Measurements from ENCODE around the gene OR10G6. TPM values are rescaled to one million over a fixed set of nuclear protein-coding genes. Genes with fewer than 3 reads are reported as not detected.

Gene OR10G6
- total RNA-seq, 1 experiment from 2014 or later = not detected

- POLR2A ChIA-PET = no interaction called here
Measured at GRCh38 chr11:124041254-124041653, 46.3 kb upstream of the OR10G6 start, which contains the start of gene OR10G7. Gene OR10G7, minus strand, starts transcription at chr11:124041325. Its CDS starts 2,324 bp downstream, at chr11:124039001.

GRCh38 chr11:124039557-124039956 lies 44.6 kb upstream of the OR10G6 start:
- Histone ChIP-seq H3K36me3 (ENCODE audit: control insufficient read depth, insufficient read depth, low read length) (no peaks in the 10 kb centered on the region), H3K4me1 (ENCODE audit: control insufficient read depth, insufficient read depth, low read length) (no peaks in the 10 kb centered on the region), H3K9me3 (ENCODE audit: control insufficient read depth, insufficient read depth, low read depth, low read length) (no peaks in the 10 kb centered on the region), H3K4me3 (ENCODE audit: low read depth in 2 of 2, low read length in 2 of 2) (no peak overlapping the region), H3K27me3 (ENCODE audit: control insufficient read depth, insufficient read depth, low read length) (no peaks in the 10 kb centered on the region), H3K27ac (ENCODE audit: low read length) (no peak overlapping the region)
- intact Hi-C loops (cut with micrococcal nuclease; ENCODE audit: unreplicated experiment) = no loop called here
- BruUV-seq (replicated peaks) = no TSS peak
- CTCF ChIA-PET = no interaction called here
- in situ Hi-C loops (cut with HindIII; ENCODE audit: low pct_unique_long_range_greater_than_20kb, low sequenced_read_pairs) = no loop called here
- ATAC-seq (no peak), DNase-seq (ENCODE audit: low read depth, low spot score) (no peak)
- POLR2A ChIA-PET = no interaction called here
- TF ChIP-seq TCF7L2 (IDR thresholded peaks at IDR 0.05; ENCODE audit: low read depth, low read length) = no peak

More at GRCh38 chr11:124041254-124041653, 46.3 kb upstream of the OR10G6 start, which contains the start of gene OR10G7:
- ATAC-seq (no peak), DNase-seq (ENCODE audit: low read depth, low spot score) (no peak)
- Histone ChIP-seq H3K9me3 (ENCODE audit: control insufficient read depth, insufficient read depth, low read depth, low read length) (no peaks in the 10 kb centered on the region), H3K27me3 (ENCODE audit: control insufficient read depth, insufficient read depth, low read length) (no peaks in the 10 kb centered on the region), H3K27ac (ENCODE audit: low read length) (no peak within 1 kb of the TSS), H3K4me3 (ENCODE audit: low read depth in 2 of 2, low read length in 2 of 2) (no peak within 1 kb of the TSS), H3K4me1 (ENCODE audit: control insufficient read depth, insufficient read depth, low read length) (no peaks in the 10 kb centered on the region), H3K36me3 (ENCODE audit: control insufficient read depth, insufficient read depth, low read length) (no peaks in the 10 kb centered on the region)
- TF ChIP-seq REST (IDR thresholded peaks at IDR 0.05; ENCODE audit: insufficient read depth in 1 of 2, low read depth in 2 of 2, low read length in 1 of 2) (no peak), POLR2AphosphoS5 (IDR thresholded peaks at IDR 0.05; ENCODE audit: low read depth, low read length) (no peak), CTCF (IDR thresholded peaks at IDR 0.05) (no peak)
- in situ Hi-C loops (cut with HindIII; ENCODE audit: low pct_unique_long_range_greater_than_20kb, low sequenced_read_pairs) (no loop called here), intact Hi-C loops (cut with micrococcal nuclease; ENCODE audit: unreplicated experiment) (no loop called here)
- BruUV-seq (replicated peaks) = no TSS peak
- CTCF ChIA-PET = no interaction called here

- H3K27ac ChIP-seq (ENCODE audit: low read length) = no peak overlapping the region
- intact Hi-C loops (cut with micrococcal nuclease; ENCODE audit: unreplicated experiment) (no loop called here), in situ Hi-C loops (cut with HindIII; ENCODE audit: low pct_unique_long_range_greater_than_20kb, low sequenced_read_pairs) (no loop called here)
- no peaks in the 10 kb centered on the region for H3K27me3 ChIP-seq (ENCODE audit: control insufficient read depth, insufficient read depth, low read length)
- no peaks in the 10 kb centered on the region for H3K36me3 ChIP-seq (ENCODE audit: control insufficient read depth, insufficient read depth, low read length)
- POLR2A ChIA-PET = no interaction called here
- no peak for ATAC-seq
- no TSS peak for BruUV-seq (replicated peaks)
- TF ChIP-seq REST (IDR thresholded peaks at IDR 0.05; ENCODE audit: insufficient read depth in 1 of 2, low read depth in 2 of 2, low read length in 1 of 2) (no peak), TCF7L2 (IDR thresholded peaks at IDR 0.05; ENCODE audit: low read depth, low read length) (no peak), POLR2AphosphoS5 (IDR thresholded peaks at IDR 0.05; ENCODE audit: low read depth, low read length) (no peak)
- DNase-seq (ENCODE audit: low read depth, low spot score) = no peak
- no peak overlapping the region for H3K4me3 ChIP-seq (ENCODE audit: low read depth in 2 of 2, low read length in 2 of 2)
- H3K9me3 ChIP-seq (ENCODE audit: control insufficient read depth, insufficient read depth, low read depth, low read length) = no peaks in the 10 kb centered on the region
- CTCF ChIA-PET = no interaction called here
- H3K4me1 ChIP-seq (ENCODE audit: control insufficient read depth, insufficient read depth, low read length) = no peaks in the 10 kb centered on the region
Measured at GRCh38 chr11:124036666-124037065, 41.7 kb upstream of the OR10G6 start.

Data from Panc1 (cell line).